CD4-positive, alpha-beta T cell treated with Interleukin-12 subunit alpha and Interleukin-12 subunit beta, for 1 hour (primary cell): Measurements from ENCODE around the gene LGALS3BP.
"Not testable (repeated sequence)": the region's sequence is repeated elsewhere in the genome, so short reads cannot be mapped to it uniquely, and the experiment has no call there.

Experiments
- DNase-seq: peaks from one replicate; pipeline ENCODE4 v3.0.0-alpha.2; 2020

Gene LGALS3BP

GRCh38 chr17:78962345-78962983, 17.3 kb downstream of the LGALS3BP start:
- no peak for DNase-seq

- DNase-seq: no peak
These were observed 18.2 kb downstream of the LGALS3BP start for GRCh38 chr17:78961571-78961970.

- no peak for DNase-seq
These were observed 18.8 kb downstream of the LGALS3BP start for GRCh38 chr17:78960928-78961327.

GRCh38 chr17:78959803-78960202, 19.9 kb downstream of the LGALS3BP start:
- DNase-seq: no peak

GRCh38 chr17:78958641-78959127, 21.0 kb downstream of the LGALS3BP start:
- DNase-seq: no peak

- DNase-seq: no peak
These were observed 22.6 kb downstream of the LGALS3BP start for GRCh38 chr17:78957128-78957527.

- DNase-seq: no peak
These were observed 23.5 kb downstream of the LGALS3BP start for GRCh38 chr17:78956254-78956653.

GRCh38 chr17:78954684-78955083, 25.0 kb downstream of the LGALS3BP start:
- no peak for DNase-seq

- no peak for DNase-seq
These were observed 26.1 kb downstream of the LGALS3BP start for GRCh38 chr17:78953356-78954350.

- DNase-seq: no peak
These were observed 27.0 kb downstream of the LGALS3BP start for GRCh38 chr17:78952706-78953105.

GRCh38 chr17:78951967-78952551, 27.7 kb downstream of the LGALS3BP start:
- DNase-seq: no peak

GRCh38 chr17:78950870-78951269, 28.9 kb downstream of the LGALS3BP start:
- no peak for DNase-seq

GRCh38 chr17:78947235-78948149, 32.2 kb downstream of the LGALS3BP start:
- no peak for DNase-seq

- no peak for DNase-seq
These were observed 33.1 kb downstream of the LGALS3BP start for GRCh38 chr17:78946631-78947030.

- DNase-seq: no peak
These were observed 33.6 kb downstream of the LGALS3BP start for GRCh38 chr17:78946131-78946530.

GRCh38 chr17:78945455-78945854, 34.3 kb downstream of the LGALS3BP start:
- DNase-seq: not testable (repeated sequence)

GRCh38 chr17:78944956-78945355, 34.8 kb downstream of the LGALS3BP start:
- DNase-seq: no peak

GRCh38 chr17:78944026-78944425, 35.7 kb downstream of the LGALS3BP start:
- no peak for DNase-seq

GRCh38 chr17:78940708-78941107, 39.0 kb downstream of the LGALS3BP start:
- DNase-seq: no peak

- DNase-seq: no peak
These were observed 39.5 kb downstream of the LGALS3BP start for GRCh38 chr17:78940258-78940657.

- no peak for DNase-seq
These were observed 40.1 kb downstream of the LGALS3BP start for GRCh38 chr17:78939615-78940014.

- DNase-seq: no peak
These were observed 42.2 kb downstream of the LGALS3BP start for GRCh38 chr17:78937561-78937960.
